Activated CD4-positive, alpha-beta T cell treated with anti-CD3 and anti-CD28 coated beads, Interleukin-2, amount 50 U/mL, for 1 hour (primary cell): ENCODE data around the gene MBP.

Source experiments
- DNase-seq: peaks from one replicate; pipeline ENCODE4 v3.0.0-alpha.2; 2020

MBP gene

DNA sequence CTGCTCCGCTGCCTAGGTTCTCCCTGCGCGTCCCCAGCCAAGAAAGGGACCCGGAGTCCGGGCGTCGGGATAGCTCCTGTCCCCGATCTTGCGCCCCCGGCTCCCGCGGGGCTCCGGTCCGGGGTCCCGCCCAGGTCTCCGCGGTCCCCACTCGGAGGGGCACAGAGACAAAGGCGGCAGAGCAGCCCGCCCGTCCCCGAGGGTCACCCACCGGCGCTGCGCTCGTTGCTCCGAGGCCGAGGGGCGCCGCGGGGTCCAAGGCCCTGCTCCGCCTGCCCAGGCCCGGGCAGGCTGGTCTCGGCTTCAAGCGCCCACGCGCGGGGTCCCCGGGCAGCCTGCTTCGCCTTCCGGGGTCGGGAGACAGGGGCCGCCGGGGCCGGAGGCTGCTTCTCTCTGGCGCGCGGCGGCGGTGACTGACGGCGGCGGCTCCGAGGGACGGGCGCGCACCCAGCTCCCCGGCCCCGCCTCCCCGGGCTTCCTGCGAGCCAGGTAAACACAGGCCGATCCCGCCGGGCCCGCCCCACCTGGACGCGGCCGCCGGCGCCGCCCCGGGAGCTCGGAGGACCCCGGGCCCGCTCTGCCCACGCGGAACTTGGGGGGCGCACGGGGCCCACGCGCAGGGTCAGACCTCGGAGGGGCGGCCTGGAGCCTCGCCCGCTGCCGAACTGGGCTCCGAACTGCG is at the start of gene MBP:
TSS of gene MBP (minus strand) at position 415 of the 682 bp plus-strand sequence. CDS start 27,522 bp downstream, outside the sequence.
- peak; percentile 71 for DNase-seq

DNA sequence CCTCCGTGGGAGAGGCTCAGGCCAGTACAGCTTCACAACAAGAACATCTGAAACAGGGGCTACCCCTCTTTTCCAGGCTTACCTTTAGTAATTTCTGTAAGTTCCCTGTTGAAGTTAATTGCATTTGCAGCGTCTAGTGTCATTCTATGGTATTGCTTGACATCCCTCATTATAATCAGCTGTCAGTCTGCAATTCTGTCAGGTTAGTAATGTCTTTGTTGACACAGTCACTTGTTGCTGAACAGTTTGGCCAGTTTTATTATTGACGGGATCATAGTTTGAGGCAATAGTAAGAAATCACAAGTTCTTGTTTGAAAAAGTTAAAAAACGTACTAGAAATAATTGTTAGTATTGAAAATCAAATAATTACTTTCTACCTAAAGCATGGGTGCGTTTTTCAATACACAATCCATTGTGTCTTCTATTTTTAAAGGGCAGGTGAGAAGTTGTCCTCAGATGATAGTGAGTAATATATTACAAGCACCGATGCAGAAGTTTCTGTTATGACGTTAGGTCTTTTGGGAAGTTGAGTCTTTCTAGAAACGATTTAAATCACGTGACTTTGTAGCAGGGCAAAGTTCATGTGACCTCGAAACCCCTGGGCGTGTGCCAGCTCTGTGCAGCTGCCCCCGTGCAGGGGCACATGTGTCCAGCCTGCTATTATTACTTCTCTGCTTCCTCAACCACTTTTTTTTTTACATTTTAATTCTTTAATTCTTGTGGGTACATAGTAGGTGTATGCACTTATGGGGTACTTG is 49.5 kb upstream of the MBP start:
- no peak for DNase-seq

DNA sequence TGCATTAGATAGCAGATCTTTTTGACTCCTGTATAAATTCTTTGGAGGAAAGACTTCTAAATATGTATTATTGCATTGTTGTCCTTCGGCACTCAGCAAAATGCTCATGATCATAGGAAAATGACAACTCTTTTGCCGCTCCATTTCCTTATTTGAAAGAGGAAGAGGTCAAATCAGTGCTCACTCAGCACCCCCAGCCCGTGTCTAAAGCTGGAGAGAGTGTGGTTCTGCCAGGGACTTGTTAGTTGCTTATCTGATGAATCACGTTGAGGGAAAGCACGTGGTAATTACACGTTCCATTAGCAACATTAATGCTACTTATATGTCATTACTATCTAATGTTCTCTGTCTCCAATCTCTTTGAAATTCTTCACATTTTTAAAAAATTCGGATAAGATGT is 46.0 kb upstream of the MBP start:
- DNase-seq, result no peak

DNA sequence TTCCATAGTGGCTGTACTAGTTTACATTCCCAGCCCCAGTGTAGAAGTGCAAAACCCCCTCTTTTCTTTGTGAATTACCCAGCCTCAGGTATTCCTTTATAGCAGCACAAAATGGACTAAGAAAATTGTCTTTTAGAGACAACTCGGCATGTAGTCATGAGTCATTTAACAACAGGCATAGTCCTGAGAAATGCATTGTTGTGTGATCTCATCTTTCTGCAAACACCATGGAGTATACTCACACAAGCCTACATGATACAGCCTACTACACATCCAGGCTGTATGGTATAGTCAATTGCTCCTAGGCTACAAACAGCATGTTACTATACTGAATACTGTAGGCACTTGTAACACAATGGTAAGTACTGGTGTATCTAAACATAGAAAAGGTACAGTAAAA is 44.4 kb upstream of the MBP start:
- no peak for DNase-seq

DNA sequence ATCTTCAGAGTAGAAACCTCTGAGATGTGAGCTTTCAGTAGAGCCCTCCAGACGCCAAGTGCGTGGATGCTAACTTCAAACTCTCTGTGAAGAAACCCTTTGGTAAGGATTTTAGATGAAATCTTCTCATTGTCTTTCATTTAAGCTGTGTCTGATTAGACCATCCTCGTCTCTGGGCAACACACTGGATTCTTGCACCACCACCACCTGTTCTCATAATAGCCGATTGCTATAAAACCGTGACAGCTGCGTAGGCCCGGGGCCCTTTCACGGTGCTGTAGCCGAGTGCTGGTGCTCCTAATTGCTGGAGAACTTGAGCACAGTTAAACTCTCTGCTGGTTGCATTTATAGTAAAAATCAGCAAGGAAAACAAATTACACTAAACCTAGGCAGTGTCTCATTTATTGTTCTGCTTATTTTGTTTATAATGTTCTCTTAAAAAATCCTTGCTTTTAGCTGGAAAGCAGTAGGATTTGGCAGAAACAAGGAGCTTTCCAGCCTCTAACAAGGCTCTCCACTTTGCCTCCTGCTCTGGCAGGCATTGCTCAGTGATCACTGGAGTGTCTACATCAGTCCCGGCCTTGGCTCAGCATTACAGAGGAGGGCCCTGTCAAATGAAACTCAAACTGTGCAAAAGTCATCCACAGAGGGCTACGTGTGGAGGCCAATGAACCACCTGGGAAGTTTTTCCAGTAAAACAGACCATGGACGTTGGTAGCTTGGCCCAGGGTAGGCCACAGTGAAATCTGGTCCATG is 40.9 kb upstream of the MBP start:
- DNase-seq, result no peak

DNA sequence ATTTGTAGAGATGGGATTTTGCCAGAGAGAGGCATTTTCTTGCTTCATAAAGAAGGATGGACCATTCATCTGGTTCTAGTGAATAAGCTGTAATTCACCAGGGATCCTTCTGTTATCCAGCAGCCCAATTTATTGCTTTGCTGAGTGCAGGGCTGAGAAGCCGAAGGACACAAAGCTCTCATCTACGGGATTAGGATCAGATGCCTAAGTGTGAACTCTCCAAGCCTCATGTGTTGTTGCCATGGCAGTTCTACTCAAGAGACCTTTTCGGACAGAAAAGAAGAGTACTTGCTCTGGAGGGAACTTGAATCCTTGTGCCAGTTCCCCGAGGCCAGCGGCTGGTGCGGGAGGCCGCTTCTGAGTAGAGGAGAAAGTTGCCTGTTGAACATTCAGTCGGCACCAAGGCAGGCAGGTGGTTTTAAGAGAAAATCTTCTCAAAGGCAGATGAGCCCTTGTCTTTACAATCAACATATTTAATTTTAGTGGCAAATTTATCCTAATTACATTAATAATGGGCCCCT is 38.4 kb upstream of the MBP start:
- no peak for DNase-seq

DNA sequence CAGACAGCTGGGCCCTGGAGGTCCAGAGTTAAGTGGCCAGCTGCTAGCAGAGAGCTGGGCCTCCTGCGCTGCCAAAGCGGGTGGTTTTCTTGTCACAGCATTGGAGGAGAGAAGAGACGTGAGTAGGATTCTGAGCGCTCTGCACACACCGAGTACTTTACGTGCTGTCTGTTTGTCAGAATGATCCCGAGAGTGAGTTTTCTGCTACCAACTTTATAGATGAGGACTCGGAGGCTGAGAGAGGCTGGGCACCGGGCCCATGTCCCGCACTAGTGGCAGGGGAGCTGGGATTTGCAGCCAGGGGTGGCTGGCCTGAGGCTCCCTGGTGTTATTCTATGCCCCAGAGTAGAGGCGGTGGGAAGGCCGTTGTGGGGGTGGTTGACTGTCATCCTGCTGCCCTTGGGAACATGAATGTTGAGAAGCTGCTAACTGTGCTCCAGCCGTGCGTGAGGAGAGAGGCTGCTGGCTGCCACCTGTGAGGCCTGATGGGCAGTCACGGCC is 36.3 kb upstream of the MBP start:
- DNase-seq, result no peak

DNA sequence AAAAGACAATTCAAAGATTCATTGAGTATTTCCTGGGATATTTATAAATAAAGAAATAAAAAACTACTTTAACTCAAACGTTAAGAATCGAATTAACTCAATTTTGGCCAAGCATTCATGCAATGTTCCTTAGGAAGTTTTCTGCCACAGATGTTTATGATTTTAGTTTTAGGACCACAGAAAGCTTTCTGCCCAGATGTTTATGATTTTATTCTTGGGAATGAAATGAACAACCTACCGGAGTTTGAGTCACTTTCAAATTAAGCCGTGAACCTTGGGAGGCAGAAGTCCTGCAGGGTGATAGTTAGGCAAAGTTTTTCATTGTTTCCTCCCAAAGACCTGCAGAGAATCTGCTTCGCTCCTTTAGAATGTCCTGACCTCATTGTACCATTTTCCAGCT is 34.7 kb upstream of the MBP start:
- DNase-seq, result no peak

DNA sequence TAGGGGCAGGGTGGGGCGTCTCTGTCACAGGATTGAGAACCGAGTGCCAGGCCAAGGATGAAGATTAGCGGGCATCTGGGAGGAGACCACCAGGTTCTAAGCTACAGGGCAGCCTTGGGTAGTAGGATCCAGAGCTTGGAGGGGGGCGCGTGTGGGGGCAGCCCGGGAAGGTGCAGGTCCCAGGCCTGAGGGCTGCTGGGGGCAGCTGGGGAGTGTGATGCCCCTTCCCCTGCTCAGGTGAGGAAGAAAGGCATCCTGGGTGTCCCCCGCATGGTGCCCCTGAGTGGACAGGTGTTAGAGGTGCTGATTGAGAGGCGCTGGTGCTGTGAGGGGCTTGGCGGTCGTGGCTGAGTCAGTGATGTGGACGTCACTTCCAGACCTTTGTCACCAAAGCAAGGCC is 33.9 kb upstream of the MBP start:
- no peak for DNase-seq

DNA sequence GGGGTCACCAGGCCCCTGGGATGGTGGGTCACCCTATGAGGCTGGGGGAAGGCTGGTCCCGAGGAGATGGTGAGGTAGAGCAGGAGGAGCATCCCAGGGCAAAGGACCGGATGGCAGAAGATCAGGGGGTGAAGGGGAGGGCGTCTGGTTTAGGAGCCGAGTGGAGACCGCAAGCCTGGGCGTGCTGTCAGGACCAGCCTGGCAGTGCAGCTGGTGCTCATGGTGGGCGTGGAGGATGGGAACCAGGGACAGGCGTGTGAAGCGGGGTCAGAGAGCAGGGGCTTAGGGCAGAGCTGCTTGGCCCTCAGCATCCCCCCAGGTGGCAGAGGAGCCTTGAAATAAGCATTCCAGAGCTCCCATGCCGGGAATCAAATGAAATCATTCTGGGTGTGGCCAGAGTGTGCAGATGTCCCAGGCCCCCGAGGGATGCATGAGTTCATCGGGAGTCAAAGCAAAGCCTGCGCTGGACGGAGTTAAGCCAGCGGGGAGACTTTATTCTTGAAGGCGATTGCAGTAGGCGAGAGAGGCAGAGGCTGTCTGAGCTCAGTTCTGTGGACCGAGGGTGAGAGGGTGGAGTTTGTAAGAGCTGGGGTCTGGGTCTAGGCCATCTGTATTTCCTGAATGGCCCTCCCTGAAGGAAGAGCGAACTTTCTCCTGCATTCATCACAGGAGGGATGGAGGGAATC is 33.1 kb upstream of the MBP start:
- no peak for DNase-seq

DNA sequence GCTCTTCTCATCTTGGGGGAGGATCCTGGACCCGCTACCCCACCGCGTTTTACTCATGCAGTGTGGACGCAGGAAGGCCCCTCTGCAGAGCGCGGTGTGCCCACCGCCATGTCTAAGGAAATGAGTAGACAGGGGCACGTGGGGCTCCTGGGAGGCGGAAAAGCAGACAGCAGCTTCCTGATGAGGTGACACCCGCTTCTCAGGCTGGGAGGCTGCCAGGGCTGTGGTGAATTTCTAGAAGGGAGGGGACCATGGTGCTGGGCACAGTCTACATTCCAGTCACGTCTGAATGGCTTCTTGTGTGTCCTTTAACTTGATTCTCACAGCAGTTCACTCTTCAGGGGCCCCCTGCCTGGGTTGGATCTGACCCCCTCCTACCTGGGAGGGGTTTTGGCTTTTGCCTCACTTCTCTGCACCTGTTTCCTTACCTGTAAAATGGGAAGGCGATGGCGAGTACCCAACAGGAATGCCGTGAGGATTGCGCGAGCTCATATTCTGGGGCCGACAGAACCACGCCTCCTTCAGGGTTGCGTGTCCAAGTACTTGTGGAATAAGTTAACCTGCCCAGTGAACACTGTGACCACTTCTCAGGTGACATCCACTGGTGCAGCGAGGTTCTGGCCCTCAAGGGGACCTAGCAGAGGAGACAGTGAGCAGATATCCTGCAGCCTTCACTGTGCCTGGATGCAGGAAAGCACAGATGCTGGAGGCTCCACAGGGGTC is 32.3 kb upstream of the MBP start:
- no peak for DNase-seq

DNA sequence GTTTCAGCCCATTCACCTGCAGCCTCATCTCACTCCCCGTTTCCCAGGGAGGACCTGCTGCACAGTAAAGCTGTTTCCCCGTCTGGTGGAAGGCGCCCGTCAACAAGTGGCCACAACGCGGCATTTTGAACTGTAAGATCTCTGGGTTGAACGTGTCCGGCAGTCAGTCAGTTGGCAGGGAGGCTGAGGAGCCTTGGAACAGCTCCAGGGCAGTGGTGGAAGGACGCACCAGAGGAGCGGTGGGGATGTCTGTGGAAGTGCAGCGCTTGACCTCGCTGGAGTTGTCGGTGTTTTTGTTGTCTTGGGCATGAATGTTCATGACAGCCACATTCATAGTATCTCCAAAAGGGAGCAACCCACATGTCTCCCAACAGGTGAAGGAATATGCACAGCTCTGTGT is 31.4 kb upstream of the MBP start:
- DNase-seq, result no peak

DNA sequence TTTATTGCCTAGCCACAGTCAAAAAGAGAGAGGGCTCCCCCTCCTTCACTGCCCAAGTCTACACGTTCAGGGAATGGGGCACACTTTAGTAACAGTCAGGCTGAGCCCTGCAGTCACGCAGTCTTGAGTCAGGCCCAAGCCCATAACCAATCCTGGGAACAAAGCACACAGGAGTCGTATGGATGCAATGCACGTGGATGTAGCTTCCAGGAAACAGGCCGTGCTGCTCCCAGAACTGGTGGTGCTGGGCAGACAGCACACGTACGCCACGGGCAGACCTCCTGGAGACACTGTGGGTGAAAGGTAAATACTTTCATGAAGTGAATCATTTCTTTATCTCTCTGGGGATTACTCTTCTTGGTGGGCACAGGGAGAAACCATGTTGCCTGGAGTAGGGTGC is 30.0 kb upstream of the MBP start:
- DNase-seq, result no peak

DNA sequence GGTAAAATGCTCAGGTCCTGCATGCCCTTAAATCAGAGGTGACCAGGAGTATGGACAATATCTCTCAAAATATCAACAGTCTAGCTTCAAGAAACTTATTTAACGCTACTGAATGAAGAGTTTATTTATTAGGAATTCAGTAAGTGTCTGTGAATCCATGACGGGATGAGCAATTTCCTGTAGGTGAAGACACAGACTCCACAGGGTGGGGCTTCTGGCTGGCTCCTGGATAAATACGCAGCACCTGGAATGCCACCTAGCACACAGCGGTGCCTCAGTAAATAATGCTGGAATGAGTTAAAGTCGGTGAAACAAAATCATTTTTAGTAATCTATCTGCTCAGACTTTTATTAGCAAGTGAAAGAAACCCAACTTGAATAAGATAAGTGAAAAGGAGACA is 29.4 kb upstream of the MBP start:
- no peak for DNase-seq

DNA sequence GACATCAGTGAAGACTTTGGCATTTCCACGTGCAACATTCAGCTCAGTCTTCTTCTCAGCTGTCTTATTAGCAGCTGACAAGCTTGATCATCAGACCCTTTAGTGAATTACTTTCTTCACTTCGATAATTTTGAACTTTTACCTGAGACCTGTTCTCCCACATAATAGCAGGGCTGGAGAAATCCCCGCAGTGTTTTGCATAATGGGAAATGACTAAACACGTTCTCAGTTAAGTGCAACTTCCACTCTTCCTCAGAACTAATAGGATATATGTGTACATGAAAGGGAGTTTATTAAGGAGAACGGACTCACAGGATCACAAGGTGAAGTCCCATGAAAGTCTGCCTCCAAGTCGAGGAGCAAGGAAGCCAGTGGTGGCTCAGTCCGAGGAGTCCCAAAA is 28.8 kb upstream of the MBP start:
- DNase-seq, result no peak

DNA sequence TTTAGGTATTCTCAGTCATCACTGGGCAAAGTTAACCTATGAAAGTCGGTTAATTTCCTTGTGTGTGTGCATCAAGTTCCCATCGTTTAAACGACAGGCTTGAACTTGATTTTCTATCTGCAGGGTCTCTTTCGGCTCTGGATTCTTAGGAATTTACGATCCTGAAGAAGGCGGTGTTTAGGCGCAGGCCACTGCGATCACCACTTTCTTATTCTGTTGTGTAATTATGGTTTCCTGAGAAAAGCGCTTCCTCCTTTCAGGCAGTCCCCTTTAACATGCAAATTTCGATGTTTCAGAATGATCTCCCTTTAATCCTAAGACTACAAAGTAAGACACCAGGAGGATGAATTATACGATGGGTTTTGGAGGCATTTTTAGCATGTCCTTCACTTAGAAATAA is 27.9 kb upstream of the MBP start:
- DNase-seq, result no peak

DNA sequence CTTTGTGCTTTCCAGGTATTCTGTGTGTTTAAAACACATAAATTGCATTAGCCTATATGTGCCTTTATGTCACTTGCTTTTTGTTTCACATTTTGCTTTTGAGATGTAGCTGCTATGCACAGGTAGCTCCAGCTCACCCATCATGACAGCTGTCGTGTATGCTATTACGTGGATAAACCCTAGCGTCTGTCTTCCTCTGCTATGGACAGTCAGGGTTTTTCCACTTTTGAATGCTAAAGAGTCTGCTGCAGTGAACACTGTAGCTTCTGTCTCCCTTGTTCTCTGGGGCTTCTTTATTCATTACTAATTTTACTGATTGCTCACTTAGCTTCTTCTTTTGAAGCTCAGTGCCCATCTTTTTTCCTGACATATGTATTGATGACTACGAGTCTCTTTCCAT is 24.7 kb upstream of the MBP start:
- no peak for DNase-seq

DNA sequence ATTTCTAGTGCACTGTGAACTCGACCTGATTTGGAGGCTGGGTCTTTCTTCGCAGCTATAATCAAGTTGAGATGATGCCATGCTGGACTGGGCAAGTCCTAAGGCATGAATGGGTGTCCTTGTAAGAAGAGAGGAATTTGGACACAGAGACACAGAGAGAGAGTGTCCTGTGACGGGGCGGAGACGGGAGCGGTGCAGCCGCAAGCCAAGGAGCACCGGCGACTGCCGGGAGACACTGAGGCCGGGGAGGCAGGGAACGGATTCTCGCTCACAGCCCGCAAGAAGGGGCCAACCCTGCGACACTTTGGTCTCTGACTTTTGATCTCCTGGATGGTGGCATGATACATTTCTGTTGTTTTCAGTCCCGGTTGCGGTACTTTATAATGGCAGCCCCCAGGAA is 22.4 kb upstream of the MBP start:
- DNase-seq, result no peak

DNA sequence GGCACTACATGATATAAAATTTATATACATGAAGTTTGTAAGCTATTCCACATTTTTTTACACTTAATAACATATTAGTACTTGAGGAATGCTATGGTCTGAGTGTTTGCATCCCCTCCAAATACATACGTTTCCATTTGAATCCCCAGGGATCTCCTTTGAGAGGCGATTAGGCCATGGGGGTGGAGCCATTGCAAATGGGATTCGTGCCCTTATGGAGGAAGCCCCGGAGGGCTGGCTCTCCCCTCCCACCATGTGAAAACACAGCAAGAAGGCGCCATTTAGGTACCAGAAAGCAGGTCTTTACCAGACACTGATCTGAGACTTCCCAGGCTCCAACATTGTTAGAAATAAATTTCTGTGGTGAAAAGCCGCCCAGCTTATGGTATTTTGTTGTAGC is 20.8 kb upstream of the MBP start:
- DNase-seq, result no peak

DNA sequence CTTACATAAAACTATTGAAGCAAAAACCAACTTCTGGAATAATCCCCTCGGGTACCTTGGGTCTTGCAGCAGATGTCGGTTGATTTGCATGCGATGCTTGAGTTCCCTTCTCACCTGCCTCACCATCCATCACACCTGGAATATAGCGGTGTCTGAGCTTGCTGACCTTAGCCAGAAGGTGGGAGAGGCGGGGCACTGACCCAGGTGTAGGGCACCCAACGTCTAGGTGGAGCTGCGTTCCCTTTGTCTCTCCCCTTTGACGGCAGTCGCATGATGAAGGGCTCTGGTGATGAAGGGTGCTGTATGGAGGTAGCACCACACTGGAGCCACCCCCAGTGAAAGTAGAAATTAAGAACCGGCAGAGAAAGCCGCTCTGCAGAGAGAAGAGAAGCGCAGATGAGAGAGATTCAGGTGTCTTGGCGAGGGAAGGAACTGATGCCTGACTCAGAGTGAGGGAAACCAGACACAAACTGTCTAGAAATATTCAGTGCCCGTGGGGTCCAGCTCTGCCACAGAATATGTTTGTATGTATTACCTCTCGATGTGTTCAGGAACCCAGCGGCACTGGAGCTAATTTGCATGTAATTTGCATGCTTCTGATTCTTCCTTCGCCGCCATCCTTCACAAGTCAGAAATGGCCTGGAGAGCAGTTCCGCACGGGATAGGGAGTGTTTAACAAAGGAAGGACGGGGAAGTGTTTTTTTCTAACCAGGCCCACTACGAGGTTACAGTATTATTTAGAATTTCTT is 19.4 kb upstream of the MBP start:
- DNase-seq, result no peak

DNA sequence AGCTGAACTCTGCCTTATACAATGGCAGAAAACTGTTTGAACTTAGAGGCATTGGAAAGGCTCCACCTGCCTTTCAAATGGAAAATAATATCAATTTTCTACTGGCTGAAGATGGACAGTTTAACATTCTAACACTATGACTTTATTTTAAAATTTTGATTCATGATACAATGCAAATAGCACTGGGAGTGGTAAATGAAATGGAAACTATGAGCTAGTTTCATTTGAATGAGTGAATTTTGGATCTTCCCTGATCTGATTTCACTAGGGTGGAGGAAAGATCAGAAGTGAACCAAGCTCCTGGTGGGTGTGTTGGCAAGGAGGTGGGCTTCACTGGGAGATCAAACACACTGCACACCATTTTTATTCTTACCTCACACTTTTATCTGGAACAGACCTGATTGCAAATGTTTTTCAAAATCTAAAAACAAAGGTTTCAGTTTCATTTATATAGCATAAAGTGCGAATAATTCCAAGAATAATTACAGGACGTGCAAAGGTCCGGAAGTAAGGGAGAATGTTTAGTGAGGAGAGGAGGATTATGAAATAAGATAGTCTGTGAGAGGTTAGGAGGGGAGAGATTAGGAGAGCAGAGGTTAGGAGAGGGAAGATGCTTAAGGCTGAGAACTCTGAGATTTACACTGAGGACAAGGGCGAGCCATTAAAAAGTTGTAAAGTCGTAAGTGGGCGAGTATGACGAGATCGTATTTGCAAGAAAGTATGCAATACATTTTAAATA is 18.6 kb upstream of the MBP start:
- DNase-seq, result no peak
